Measurements from ENCODE around the gene SRSF10.
A peak's percentile ranks its signal among the peaks of the same experiment; 100 is the strongest.

SRSF10 gene

GRCh38 chr1:23922321-23922943 lies 57.7 kb downstream of the SRSF10 start:
- Histone ChIP-seq H3K4me3 (ENCODE audit: low read depth, low read length) (no peak overlapping the region), H3K9ac (no peak overlapping the region), H2AFZ (no peak overlapping the region), H3K4me1 (peaks cover 2% of the 10 kb centered on the region), H3K27ac (no peak overlapping the region), H3K9me3 (ENCODE audit: control insufficient read depth, low read length) (no peaks in the 10 kb centered on the region), H3K4me2 (ENCODE audit: low read length) (no peak overlapping the region), H3K27me3 (ENCODE audit: control insufficient read depth, insufficient read depth, low read length) (no peaks in the 10 kb centered on the region), H3K79me2 (no peaks in the 10 kb centered on the region), H3K36me3 (ENCODE audit: control insufficient read depth, insufficient read depth, low read length) (no peaks in the 10 kb centered on the region)
- no peak for TF ChIP-seq CTCF (IDR thresholded peaks at IDR 0.05)

- peaks cover 2% of the 10 kb centered on the region for H3K4me1 ChIP-seq
- H3K27ac ChIP-seq, result no peak overlapping the region
- H3K4me3 ChIP-seq (ENCODE audit: low read depth, low read length), result no peak overlapping the region
- no peaks in the 10 kb centered on the region for H3K36me3 ChIP-seq (ENCODE audit: control insufficient read depth, insufficient read depth, low read length)
- no peaks in the 10 kb centered on the region for H3K79me2 ChIP-seq
- H2AFZ ChIP-seq, result peak overlapping the region; percentile 65
- H3K27me3 ChIP-seq (ENCODE audit: control insufficient read depth, insufficient read depth, low read length), result no peaks in the 10 kb centered on the region
- TF ChIP-seq CTCF (IDR thresholded peaks at IDR 0.05), result peak; percentile 60
- H3K9me3 ChIP-seq (ENCODE audit: control insufficient read depth, low read length), result no peaks in the 10 kb centered on the region
- no peak overlapping the region for H3K9ac ChIP-seq
- H3K4me2 ChIP-seq (ENCODE audit: low read length), result no peak overlapping the region
Measured at GRCh38 chr1:23916209-23917131, 63.7 kb downstream of the SRSF10 start.

- H3K79me2 ChIP-seq, result no peaks in the 10 kb centered on the region
- no peak overlapping the region for H3K4me3 ChIP-seq (ENCODE audit: low read depth, low read length)
- peaks cover 2% of the 10 kb centered on the region for H3K4me1 ChIP-seq
- no peak overlapping the region for H3K27ac ChIP-seq
- no peak for TF ChIP-seq CTCF (IDR thresholded peaks at IDR 0.05)
- no peak overlapping the region for H2AFZ ChIP-seq
- H3K9ac ChIP-seq, result no peak overlapping the region
- no peaks in the 10 kb centered on the region for H3K36me3 ChIP-seq (ENCODE audit: control insufficient read depth, insufficient read depth, low read length)
- H3K9me3 ChIP-seq (ENCODE audit: control insufficient read depth, low read length), result no peaks in the 10 kb centered on the region
- H3K4me2 ChIP-seq (ENCODE audit: low read length), result no peak overlapping the region
- no peaks in the 10 kb centered on the region for H3K27me3 ChIP-seq (ENCODE audit: control insufficient read depth, insufficient read depth, low read length)
Measured at GRCh38 chr1:23915466-23915865, 64.7 kb downstream of the SRSF10 start.

- Histone ChIP-seq H3K4me2 (ENCODE audit: low read length) (no peak overlapping the region), H3K36me3 (ENCODE audit: control insufficient read depth, insufficient read depth, low read length) (no peaks in the 10 kb centered on the region), H3K9ac (no peak overlapping the region), H3K79me2 (no peaks in the 10 kb centered on the region), H3K27ac (no peak overlapping the region), H3K27me3 (ENCODE audit: control insufficient read depth, insufficient read depth, low read length) (no peaks in the 10 kb centered on the region), H2AFZ (no peak overlapping the region), H3K4me3 (ENCODE audit: low read depth, low read length) (no peak overlapping the region), H3K4me1 (no peaks in the 10 kb centered on the region), H3K9me3 (ENCODE audit: control insufficient read depth, low read length) (no peaks in the 10 kb centered on the region)
- no peak for TF ChIP-seq CTCF (IDR thresholded peaks at IDR 0.05)
Measured at GRCh38 chr1:23914921-23915320, 65.2 kb downstream of the SRSF10 start.
